ENCODE measurements around the gene GART.

GART gene

GRCh38 chr21:33541756-33542639 is at the start of gene GART:
Gene GART, minus strand, starts transcription at chr21:33542117. Its CDS starts 2,802 bp downstream, at chr21:33539315.
- TF ChIP-seq GATA3 (IDR thresholded peaks at IDR 0.05; ENCODE audit: low read depth, low read length), result no peak
- no peak for TF ChIP-seq GATA2 (IDR thresholded peaks at IDR 0.05; ENCODE audit: low read depth, low read length)

DNA sequence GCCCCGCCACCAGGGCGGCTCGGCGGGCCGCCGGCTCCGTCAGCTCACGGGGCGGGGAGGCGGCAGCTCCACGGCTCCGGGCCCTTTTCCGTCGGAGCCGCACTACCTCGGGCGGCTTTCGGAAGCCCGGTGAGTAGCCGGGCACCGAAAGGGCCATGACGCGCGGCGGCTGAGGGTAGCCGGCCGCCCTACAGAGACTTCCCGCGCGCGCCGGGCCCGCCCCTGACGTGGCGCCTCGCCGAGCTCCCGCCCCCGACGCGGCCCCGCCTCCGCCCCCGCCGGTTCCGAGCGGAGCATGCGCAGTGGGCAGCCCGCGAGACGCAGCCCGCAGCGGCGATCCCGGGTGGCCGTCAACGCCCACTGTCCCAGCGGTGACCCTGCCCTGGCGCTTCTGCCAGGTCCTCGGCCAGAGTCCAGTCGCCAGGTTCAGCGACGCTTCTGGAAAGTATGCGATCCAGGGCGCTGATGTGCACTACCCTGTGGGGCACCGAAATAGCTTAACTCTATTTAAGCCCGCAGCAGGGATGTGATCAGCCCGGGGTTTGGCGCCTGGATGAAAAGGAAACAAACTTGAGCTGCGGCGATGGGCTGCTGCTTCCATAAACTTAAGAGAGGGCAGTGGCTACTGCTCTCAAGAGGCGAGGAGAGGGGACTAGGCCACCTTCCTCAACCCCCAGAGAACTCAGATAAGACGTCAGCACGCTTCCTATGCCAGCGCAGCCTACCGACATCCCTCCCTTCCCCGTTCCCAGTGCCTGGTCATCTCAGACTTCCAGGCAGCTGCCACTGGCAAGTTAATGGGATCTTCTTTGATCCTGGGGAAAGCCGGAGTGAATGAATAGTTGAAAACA is 46.8 kb upstream of the GART start, which contains the start of gene DONSON:
Gene DONSON (minus strand): TSS at position 200 of the 851 bp plus-strand sequence. CDS start 43 bp downstream, at position 157.
- TF ChIP-seq GATA3 (IDR thresholded peaks at IDR 0.05; ENCODE audit: low read depth, low read length) (no peak), GATA2 (IDR thresholded peaks at IDR 0.05; ENCODE audit: low read depth, low read length) (no peak; the same call in 1 of the 2 replicates)

DNA sequence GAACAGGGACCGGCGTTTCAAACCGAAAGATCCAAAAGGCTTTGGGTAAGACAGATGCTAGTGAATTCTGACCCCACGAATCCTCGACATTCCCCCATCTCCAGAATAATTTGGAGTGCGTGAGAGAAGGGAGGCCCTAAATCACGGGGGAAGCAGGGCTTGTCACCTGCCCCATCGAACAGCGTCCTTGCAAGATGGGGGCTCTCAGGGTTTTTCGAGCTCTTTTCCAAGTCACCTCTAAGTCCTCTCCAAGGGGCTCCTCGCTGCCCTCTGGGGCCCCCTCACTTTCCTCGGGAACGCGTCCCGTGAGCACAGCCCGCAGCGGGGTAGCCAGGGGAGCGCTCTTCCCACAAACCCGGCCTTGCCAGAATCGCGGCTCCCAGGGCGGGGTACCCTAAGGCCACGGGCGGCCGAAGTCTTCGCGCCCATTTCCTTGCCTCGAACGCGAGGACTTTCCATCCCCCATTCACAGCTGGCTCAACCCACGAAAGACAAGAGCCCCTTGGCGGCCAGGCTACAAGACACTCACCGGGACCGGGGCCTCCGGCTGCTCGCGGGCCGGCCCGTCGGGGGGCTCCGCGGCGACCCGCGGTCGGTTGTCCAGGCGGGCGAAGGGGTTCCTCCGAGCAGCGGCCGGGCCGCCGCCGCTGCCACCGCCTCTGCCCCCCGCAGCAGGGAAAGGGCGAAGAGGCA is 46.0 kb upstream of the GART start:
- no peak for TF ChIP-seq GATA2 (IDR thresholded peaks at IDR 0.05; ENCODE audit: low read depth, low read length)
- TF ChIP-seq GATA3 (IDR thresholded peaks at IDR 0.05; ENCODE audit: low read depth, low read length), result no peak

DNA sequence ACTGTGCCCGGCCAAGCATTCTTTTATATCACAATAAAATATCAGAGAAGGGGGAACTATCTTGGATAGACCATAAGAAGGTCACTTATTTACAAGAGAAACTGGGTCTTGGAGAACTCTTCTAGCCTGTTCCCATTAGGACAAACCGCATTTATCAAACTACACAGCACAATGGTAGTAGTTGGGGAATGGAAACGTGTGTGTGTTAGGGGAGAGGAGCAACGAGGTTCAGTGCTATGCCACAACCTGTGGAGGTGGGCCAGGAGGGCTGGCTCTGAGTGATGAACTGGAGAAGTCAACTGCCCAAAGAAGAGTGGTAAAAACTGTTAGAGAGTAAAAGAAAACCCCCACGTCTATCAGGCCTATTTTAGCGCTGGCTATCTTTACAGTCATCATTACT is 45.0 kb upstream of the GART start:
- no peak for TF ChIP-seq GATA3 (IDR thresholded peaks at IDR 0.05; ENCODE audit: low read depth, low read length)
- TF ChIP-seq GATA2 (IDR thresholded peaks at IDR 0.05; ENCODE audit: low read depth, low read length), result no peak

DNA sequence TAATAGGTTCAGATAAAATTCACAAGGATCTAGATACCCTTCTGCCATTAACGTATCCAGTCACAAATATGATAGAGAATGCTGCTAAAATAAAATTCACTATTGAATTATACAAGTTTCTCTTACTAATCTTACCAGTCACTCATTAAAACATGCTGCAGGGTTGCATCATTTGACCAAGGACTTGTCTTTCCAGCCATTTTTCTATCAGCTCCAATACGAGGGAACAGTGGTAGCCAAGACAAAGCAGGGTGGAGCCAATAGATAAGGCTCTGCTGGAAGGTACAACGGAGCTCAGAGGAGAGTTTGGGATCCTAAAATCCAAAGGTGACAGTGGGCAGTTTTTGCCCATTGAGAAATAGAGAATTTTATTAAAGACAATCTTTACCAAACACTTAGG is 42.5 kb upstream of the GART start:
- TF ChIP-seq GATA3 (IDR thresholded peaks at IDR 0.05; ENCODE audit: low read depth, low read length), result no peak
- no peak for TF ChIP-seq GATA2 (IDR thresholded peaks at IDR 0.05; ENCODE audit: low read depth, low read length)

DNA sequence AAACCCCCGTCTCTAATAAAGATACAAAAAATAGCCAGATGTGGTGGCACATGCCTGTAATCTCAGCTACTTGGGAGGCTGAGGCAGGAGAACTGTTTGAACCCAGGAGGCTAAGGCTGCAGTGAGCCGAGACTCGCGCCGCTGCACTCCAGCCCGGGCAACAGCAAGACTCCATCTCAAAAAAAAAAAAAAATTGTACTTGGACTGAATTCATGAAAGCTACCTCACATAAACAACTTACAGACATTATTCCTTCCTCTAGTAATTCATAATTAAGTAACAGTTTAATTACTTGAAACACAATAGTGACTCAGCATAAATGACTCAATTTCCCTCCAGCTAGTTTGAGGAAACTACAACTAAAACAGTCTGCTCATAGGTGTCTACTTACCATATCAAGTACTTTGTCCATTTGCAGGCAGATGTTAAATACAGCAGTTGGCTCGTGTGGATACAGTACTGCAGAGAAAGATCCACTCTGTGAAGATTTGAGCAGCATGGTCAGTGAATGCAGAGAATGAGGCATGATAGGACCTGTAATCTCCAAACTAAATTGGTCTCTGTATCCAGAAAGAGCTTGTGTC is 37.1 kb upstream of the GART start:
- TF ChIP-seq GATA2 (IDR thresholded peaks at IDR 0.05; ENCODE audit: low read depth, low read length), result no peak
- TF ChIP-seq GATA3 (IDR thresholded peaks at IDR 0.05; ENCODE audit: low read depth, low read length), result no peak

GRCh38 chr21:33578214-33578613 is 36.3 kb upstream of the GART start:
- TF ChIP-seq GATA3 (IDR thresholded peaks at IDR 0.05; ENCODE audit: low read depth, low read length) (no peak), GATA2 (IDR thresholded peaks at IDR 0.05; ENCODE audit: low read depth, low read length) (no peak)

DNA sequence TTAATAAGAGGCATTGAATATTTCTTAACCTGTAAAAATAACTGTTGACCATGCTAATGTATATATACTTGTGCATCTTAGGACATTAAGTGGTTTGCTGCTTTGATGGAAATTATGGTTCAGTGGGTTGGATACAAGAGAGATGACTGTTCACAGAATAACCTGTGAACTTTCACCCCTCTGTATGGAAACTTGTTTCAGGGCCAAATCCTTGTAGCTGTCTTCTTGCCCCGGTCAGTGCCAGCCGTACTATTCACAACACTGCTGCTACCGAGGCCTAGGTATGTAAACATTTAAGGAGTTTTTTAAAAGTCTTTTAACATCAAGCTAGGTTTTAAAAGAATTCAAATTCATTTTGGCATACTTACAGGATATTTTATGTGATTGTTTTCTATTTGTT is 30.4 kb upstream of the GART start:
- no peak for TF ChIP-seq GATA3 (IDR thresholded peaks at IDR 0.05; ENCODE audit: low read depth, low read length)

DNA sequence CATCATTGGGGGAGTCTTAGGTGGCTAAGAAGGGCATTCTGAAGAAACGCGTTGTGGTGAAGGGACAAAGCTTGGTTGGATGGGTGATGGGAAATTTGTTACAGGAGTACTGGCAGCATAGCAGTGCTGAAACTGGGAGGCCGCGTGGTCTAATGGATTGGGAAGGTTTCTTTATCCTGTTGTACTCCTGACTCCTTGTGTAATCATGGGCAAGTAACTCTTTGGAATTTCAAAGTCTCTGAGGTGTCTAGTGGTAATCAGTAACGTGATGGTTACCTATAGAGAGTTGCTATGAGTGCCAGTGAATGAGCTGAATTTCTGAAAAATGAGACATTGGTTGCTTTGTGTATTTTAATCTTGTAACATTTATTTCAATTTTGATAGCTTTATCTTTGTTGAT is 28.1 kb upstream of the GART start:
- TF ChIP-seq GATA2 (IDR thresholded peaks at IDR 0.05; ENCODE audit: low read depth, low read length) (no peak), GATA3 (IDR thresholded peaks at IDR 0.05; ENCODE audit: low read depth, low read length) (no peak)

- TF ChIP-seq GATA3 (IDR thresholded peaks at IDR 0.05; ENCODE audit: low read depth, low read length), result no peak
- TF ChIP-seq GATA2 (IDR thresholded peaks at IDR 0.05; ENCODE audit: low read depth, low read length), result no peak
Measured at GRCh38 chr21:33568448-33568847, 26.5 kb upstream of the GART start.

GRCh38 chr21:33567914-33568313 is 26.0 kb upstream of the GART start:
- TF ChIP-seq GATA2 (IDR thresholded peaks at IDR 0.05; ENCODE audit: low read depth, low read length) (no peak), GATA3 (IDR thresholded peaks at IDR 0.05; ENCODE audit: low read depth, low read length) (no peak)

- TF ChIP-seq GATA3 (IDR thresholded peaks at IDR 0.05; ENCODE audit: low read depth, low read length) (no peak), GATA2 (IDR thresholded peaks at IDR 0.05; ENCODE audit: low read depth, low read length) (no peak)
Measured at GRCh38 chr21:33566514-33566913, 24.6 kb upstream of the GART start.

- TF ChIP-seq GATA3 (IDR thresholded peaks at IDR 0.05; ENCODE audit: low read depth, low read length) (no peak), GATA2 (IDR thresholded peaks at IDR 0.05; ENCODE audit: low read depth, low read length) (no peak)
Measured at GRCh38 chr21:33562389-33562788, 20.5 kb upstream of the GART start.

DNA sequence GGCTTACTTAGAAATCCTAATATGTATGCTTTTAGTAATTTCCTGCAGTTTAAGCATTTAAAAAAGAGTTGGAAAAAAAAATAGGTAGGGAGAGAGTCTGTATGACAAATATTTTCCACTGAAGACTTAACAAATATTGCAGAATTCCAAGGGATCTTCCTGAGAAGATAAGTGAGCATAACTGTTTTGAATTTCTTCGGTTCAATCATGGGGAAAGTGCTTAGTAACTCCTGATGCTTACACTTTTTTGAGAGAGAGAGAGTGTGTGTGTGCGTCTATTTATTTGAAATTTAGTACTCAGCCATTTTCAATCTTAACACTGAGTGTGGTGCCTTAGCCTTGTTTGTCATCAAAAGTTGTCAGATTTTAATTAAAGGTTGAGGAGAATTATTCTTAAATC is 19.5 kb upstream of the GART start:
- no peak for TF ChIP-seq GATA2 (IDR thresholded peaks at IDR 0.05; ENCODE audit: low read depth, low read length)
- no peak for TF ChIP-seq GATA3 (IDR thresholded peaks at IDR 0.05; ENCODE audit: low read depth, low read length)

Data from SH-SY5Y (cell line).